NCI-H2081 treated with DMSO at 0.1 percent for 48 hours (cell line): ENCODE data around the gene WDR64.

Experiments used
- DNase-seq: peaks from one replicate; lab custom pipeline; 2025; lab: John Stamatoyannopoulos, UW

Gene WDR64

DNA sequence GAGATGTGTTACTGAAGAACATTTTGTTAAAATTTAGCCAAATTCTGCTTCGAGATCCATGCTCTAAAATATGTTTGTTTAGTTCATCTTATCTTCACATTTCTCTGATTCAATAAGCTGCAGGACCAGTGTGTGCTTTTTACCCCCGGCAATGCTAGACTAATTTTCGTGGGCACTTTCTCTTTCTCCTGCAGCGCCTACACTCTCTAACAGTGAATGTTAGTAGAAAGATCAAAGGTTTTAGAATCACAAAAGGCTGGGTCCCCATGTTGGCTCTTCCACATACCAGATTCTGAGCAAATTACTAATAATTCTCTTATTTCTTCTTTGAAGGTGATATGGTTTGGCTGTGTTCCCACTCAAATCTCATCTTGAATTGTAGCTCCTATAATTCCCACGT, 20.4 kb upstream of the WDR64 start:
- no peak for DNase-seq

DNA sequence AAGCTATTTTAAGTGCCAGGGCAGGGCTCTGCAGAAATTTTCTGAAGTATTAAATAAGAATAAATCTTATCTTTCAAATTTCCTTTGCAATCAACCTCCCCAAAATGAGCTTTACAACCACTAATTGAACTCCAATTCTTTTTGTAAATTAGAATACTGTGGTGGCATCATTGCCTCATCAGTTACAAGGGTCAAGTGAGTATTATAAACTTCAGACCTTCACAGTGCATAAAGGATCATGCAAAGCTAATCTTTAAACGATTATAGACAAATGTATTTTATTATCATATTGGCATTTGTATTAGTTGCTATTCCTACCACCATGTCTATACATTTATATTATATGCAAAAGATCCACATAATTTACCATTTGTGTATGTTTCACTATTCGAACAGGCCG, 19.1 kb upstream of the WDR64 start:
- DNase-seq = no peak

GRCh38 chr1:241635556-241636152, 16.4 kb upstream of the WDR64 start:
- DNase-seq = no peak

GRCh38 chr1:241636291-241636690, 15.8 kb upstream of the WDR64 start:
- no peak for DNase-seq

DNA sequence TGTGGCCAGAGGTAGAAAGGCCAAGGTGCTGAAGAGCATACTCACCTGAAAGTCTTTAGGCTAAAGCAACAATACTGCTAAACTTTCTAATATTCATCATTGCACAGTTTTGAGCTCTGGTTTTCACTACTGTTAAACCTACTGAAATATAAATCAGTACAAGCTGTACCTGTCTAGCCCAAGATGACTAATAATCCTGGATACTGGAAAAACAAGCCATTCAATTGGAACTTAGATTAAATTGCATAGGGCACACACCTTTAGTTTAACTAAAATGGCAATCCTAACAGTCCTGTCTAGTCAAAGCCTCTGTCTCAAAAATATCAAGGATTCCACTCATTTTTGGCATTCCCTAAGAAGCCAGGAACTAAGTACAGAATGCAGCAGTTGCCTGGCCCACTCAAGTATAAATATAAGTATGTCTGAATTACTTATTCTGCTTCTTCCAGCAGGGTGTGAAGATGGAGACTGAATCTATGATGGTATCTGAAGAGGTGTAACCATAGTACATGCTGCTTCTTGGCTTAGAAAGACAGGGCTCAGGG, 15.0 kb upstream of the WDR64 start:
- no peak for DNase-seq

GRCh38 chr1:241637604-241638003, 14.5 kb upstream of the WDR64 start:
- no peak for DNase-seq

GRCh38 chr1:241638099-241638682, 13.9 kb upstream of the WDR64 start:
- DNase-seq = no peak

DNA sequence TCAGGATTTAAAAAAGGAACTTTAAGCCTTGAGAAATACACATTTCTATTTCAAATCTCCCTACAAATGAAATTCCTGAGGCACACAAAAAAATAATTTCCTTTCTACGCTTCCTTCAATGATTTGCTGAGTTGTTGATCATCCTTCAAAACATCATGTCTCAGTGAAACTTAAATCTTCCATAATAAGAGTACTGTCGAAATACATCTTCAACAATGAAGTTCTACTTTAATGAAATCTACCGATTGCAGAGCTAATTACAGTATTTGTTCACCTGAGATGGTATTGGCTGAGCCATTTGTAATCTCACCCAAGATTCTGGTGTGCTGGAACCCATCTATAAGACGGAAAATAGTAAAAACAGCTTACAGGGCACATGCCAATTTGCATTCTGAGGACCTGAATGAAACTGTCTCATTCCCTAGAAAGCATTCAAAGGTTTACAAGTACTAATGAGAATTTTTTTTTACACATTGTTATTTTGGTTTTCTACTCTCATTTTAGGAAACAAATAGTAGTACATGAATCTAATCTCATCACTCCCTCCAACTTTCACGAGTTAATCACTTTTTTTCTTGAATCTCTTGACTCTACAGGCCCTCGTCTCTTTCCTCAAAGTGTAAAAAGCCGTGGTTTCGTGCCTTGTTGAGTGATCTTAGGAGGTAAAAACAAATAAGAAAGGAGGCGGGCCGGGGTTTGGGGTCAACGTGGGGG, 13.0 kb upstream of the WDR64 start:
- DNase-seq = no peak

DNA sequence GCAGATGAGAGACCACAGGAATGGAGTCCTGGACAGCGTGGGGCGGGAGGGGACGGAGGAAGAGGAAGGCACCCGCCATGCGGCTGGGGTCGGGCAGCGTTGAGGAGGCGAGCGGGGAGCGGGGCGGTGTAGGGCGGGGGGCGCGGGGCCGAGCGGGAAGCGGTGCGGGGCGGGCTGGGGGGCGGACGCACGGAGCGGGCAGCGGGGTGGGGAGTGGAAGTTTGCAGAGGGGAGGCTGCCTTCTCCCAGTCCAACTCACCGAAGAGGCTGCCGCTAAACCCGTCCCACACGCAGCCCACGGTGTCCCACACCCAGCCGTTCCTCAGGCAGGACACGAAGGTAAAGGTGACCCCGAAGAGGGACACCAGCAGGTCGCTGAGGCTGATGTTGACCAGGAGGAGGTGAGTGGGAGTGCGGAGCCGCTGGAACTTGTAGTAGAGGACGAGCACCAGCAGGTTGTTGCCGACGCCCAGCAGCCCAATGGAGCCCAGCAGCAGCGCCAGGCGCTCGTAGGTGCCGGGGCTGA, 12.4 kb upstream of the WDR64 start:
- DNase-seq = no peak

- peak; percentile 86 for DNase-seq
Measured at GRCh38 chr1:241640149-241640866, 11.8 kb upstream of the WDR64 start, which contains the start of the genes CHML and OPN3. TSS of gene CHML (minus strand) at chr1:241640369. CDS start at chr1:241635766, 4,603 bp downstream. TSS of gene OPN3 (minus strand) at chr1:241640369. CDS start at chr1:241640254, 115 bp downstream.

DNA sequence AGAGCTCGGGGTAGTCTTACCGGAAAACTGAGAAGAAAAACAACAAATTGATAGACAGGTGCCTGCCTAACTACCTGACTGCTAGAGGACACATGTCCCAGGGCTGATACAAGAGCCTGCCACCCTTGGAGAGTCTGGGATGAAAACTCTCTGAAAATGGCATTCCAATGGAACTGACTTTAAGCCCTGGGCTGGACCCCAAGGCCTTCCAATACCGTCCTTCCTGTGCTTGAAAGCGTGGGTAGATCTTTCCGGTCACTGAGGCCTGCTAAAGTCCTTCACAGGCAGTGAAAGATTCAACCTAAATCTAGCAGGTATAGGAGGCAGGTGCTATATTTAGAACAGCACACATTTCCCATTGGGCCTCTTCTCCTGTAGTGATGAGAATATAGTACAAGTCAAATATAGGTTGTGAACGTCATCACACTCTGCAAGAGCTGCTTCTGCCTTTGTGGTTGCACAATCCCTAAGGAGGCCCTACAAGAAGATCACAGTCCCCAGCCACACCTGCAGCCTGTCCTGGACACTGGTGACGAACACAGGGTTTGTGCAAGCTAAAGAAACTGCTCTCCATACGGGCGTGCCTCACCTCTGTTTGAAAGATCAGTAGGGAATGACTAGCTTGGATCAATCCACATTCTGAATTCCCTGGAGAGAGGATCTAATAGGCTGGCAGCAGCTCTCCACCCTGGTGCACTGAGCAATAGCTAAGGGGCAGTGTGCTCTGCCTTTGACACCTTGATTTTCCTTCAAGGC, 11.0 kb upstream of the WDR64 start:
- DNase-seq = no peak

DNA sequence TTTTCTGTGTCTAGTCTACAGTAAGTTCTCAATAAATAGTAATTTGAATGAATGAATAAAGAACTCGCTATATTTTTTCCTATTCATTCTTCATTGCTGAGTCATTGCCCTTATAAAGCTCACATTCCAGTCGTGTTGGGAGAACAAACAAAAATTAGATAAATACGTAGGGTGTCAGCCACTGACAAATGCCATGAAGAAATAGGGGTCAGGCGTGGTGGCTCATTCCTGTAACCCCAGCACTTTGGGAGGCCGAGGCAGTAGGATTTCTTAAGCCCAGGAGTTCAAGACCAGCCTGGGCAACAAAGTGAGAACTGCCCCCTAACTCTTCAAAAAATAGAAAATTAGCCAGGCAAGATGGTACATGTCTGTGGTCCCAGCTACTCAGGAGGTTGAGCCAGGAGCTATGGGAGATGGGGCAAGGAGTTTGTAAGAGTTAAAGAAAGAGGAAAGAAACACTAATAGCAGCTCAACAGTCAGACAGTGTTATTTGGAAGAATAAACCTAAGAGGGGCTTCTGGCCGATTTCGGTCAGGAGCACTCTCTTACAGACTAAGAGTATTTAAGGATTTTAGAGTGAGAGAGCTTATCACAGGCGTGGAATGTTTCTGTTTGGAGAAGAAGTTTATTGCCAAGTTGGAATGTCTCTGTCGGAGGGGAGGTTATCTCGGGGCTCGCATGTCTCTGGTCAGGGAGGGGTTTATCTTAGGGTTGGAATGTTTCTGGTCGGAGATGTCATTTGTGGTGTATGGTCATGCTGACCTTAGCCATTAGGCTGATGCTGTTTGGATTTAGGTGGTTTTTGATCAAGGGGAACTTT, 10.1 kb upstream of the WDR64 start:
- DNase-seq = no peak

DNA sequence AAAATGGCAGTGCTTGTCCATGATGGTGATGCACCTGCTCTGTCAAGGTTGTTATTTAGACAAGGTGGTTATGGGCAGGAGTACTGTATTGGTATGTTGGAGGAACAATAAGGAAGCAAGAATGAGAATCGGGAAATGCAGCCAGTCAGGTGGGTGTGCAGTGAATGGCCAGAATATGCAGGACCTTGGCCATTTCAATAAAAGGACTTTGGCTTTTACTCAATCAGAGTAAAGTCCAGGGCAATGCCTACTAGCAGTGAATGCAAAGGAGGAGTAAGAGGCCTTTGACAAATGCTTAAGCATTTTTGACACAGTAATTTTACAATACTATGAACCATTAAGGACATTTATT, 9.5 kb upstream of the WDR64 start:
- DNase-seq = no peak

DNA sequence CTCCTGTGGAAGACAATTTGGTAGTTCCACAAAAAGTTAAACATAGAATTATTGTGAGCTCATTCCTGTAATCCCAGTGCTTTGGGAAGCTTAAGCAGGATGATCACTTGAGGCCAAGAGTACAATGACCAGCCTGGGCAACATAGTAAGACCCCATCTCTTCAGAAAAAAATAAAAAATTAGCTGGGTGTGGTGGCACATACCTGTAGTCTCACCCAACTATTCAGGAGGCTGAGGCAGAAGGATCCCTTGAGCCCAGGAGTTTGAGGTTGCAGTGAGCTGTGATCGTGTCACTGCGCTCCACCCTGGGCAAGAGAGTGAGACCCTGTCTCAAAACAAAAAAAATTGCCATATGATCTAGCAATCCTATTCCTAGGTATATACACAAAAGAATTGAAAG, 7.8 kb upstream of the WDR64 start:
- no peak for DNase-seq

DNA sequence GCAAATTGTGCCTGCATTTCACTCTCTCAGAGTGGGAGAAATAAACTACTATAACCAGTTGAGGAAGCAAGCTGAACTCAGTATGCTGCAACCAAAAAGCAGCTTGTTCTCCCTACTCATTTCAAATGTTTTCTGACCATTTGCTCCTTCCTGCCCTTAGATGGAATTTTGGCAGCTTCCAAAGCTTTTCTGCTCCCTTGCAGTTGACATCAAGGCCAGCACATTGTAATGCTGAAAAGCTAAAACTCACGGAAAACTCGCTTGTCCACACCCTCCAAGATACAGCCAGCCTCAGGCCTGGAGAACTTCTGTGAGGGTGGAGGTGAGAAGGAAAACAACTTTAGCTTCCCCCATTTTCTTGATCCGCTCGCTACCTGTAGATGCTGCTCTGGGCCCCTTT, 6.9 kb upstream of the WDR64 start:
- DNase-seq = no peak

GRCh38 chr1:241646201-241646600, 5.9 kb upstream of the WDR64 start:
- DNase-seq = no peak

DNA sequence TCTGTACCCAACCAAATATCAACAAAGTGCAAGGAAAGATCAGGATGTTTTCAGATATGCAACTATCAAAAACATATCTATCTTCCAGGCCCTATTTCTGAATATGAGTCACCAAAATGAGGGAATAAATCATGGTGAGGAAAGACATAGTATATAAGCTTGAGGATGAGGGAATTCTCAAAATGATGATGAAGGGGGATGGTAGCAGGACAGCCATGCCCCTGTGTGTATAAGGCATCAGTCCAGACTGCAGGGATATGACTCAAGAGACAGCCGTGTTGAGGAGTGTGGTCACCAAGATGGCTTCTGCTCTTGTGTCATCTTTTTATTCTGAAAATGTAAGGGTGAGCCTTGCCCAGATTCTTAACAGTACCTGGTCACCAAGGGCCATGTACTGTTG, 4.4 kb upstream of the WDR64 start:
- DNase-seq = no peak

- DNase-seq = no peak
Measured at GRCh38 chr1:241648159-241648558, 3.9 kb upstream of the WDR64 start.

DNA sequence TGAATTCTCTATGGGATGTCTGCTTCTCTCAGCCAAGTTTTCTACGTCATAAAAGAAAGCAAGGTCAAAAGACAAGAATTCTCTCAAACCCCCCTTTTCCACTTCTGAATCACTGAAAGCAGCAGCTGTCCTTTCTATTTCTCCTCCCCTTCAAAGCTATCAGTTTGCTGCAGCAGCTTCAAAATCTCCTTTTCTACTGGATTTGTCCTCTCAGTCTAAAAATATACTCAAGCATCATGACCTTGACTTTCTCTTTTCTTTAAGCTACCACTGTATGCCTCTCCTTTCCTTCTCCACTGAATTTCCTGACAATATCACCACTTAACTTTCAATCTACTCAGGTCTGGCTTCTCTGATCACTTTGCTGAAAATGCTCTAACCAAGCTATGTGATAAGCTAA, 1.9 kb downstream of the WDR64 start:
- DNase-seq = no peak

GRCh38 chr1:241654641-241655040, 2.6 kb downstream of the WDR64 start:
- no peak for DNase-seq
